ENCODE data around the gene DIDO1. TPM values are rescaled to one million over a fixed set of nuclear protein-coding genes. Genes with fewer than 3 reads are reported as not detected.

Gene DIDO1
- total and polyA plus RNA-seq, 2 donors, result 33.2 to 33.4 TPM

DNA sequence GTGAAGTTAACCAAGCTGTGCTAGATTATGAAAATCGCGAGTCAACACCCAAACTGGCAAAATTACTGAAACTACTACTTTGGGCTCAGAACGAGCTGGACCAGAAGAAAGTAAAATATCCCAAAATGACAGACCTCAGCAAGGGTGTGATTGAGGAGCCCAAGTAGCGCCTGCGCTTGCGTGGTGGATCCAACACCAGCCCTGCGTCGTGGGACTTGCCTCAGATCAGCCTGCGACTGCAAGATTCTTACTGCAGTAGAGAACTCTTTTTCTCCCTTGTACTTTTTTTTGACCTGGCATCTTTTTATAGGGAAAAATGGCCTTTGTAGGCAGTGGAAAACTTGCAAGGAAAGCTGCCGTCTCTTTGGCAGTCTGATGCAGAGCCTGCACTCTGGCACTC is 18.4 kb upstream of the DIDO1 start:
- H3K27me3 ChIP-seq (ENCODE audit: control insufficient read depth in 2 of 2, insufficient read depth in 1 of 2, low read length in 1 of 2), result no peaks in the 10 kb centered on the region
- no peak overlapping the region for H3K4me3 ChIP-seq (ENCODE audit: low read length in 2 of 2)
- H3K4me1 ChIP-seq (ENCODE audit: control insufficient read depth in 2 of 2, insufficient read depth in 2 of 2, low read length in 2 of 2), result peaks cover 2 to 8% of the 10 kb centered on the region in 2 donors
- DNase-seq (ENCODE audit: low read depth in 6 of 9, low spot score in 9 of 9), result no peak
- peaks cover 3 to 11% of the 10 kb centered on the region in 2 donors for H3K9me3 ChIP-seq (ENCODE audit: control insufficient read depth in 2 of 2, insufficient read depth in 1 of 2, low read length in 1 of 2)
- no peak overlapping the region for H3K27ac ChIP-seq (ENCODE audit: low read depth in 1 of 2, low read length in 1 of 2)
- 98% methylated on average over 10 of the region's 10 CpGs for WGBS
- H3K36me3 ChIP-seq (ENCODE audit: control insufficient read depth in 2 of 2, insufficient read depth in 2 of 2, low read length in 1 of 2), result peaks cover 84 to 91% of the 10 kb centered on the region in 2 donors

DNA sequence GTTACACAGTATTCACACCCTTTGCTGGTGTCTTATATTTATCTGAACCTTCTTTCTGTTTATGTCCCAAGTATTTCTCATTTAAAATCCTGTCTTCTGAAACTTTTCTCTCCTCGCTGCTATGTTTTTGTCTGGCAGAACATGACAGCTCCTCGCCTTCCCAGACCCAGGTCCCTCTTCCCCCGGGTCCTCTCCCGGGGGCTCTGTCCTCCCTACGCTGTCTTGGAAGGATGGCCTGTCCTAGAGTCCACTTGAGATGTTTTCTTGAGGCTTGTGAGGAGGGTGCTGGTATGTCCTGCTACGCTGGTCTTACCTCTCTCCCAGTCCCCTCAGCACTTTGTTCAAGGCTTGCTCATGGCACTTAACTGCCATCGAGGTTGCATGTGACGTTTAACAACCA is 17.9 kb upstream of the DIDO1 start:
- Histone ChIP-seq H3K27me3 (ENCODE audit: control insufficient read depth in 2 of 2, insufficient read depth in 1 of 2, low read length in 1 of 2) (no peaks in the 10 kb centered on the region), H3K4me1 (ENCODE audit: control insufficient read depth in 2 of 2, insufficient read depth in 2 of 2, low read length in 2 of 2) (peaks cover 8 to 9% of the 10 kb centered on the region in 2 donors), H3K27ac (ENCODE audit: low read depth in 1 of 2, low read length in 1 of 2) (no peak overlapping the region), H3K9me3 (ENCODE audit: control insufficient read depth in 2 of 2, insufficient read depth in 1 of 2, low read length in 1 of 2) (peaks cover 3 to 5% of the 10 kb centered on the region in 2 donors), H3K4me3 (ENCODE audit: low read length in 2 of 2) (no peak overlapping the region), H3K36me3 (ENCODE audit: control insufficient read depth in 2 of 2, insufficient read depth in 2 of 2, low read length in 1 of 2) (peaks cover 80 to 85% of the 10 kb centered on the region in 2 donors)
- DNase-seq (ENCODE audit: low read depth in 6 of 9, low spot score in 9 of 9), result no peak
- WGBS, result 97% methylated on average over 8 of the region's 8 CpGs

DNA sequence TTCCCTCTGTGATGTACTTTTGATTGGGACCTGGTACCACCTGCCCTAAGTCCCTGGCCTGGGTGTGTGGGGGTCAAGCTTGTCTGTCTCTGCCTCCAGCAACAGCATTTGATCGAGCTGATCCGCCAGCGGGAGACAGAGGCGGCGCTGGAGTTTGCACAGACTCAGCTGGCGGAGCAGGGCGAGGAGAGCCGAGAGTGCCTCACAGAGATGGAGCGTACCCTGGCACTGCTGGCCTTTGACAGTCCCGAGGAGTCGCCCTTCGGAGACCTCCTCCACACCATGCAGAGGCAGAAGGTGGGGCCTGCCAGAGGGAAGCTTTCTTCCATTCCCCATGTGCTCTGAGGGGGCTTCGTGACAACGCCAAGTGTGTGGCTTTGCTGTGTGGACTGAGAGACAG is 17.1 kb upstream of the DIDO1 start:
- no peaks in the 10 kb centered on the region for H3K27me3 ChIP-seq (ENCODE audit: control insufficient read depth in 2 of 2, insufficient read depth in 1 of 2, low read length in 1 of 2)
- no peak for DNase-seq (ENCODE audit: low read depth in 6 of 9, low spot score in 9 of 9)
- H3K4me1 ChIP-seq (ENCODE audit: control insufficient read depth in 2 of 2, insufficient read depth in 2 of 2, low read length in 2 of 2), result peaks cover 12 to 16% of the 10 kb centered on the region in 2 donors
- H3K36me3 ChIP-seq (ENCODE audit: control insufficient read depth in 2 of 2, insufficient read depth in 2 of 2, low read length in 1 of 2), result peaks cover 73 to 77% of the 10 kb centered on the region in 2 donors
- no peak overlapping the region for H3K27ac ChIP-seq (ENCODE audit: low read depth in 1 of 2, low read length in 1 of 2)
- peaks cover 0 to 1% of the 10 kb centered on the region in 2 donors for H3K9me3 ChIP-seq (ENCODE audit: control insufficient read depth in 2 of 2, insufficient read depth in 1 of 2, low read length in 1 of 2)
- no peak overlapping the region for H3K4me3 ChIP-seq (ENCODE audit: low read length in 2 of 2)
- 97% methylated on average over 14 of the region's 14 CpGs for WGBS

DNA sequence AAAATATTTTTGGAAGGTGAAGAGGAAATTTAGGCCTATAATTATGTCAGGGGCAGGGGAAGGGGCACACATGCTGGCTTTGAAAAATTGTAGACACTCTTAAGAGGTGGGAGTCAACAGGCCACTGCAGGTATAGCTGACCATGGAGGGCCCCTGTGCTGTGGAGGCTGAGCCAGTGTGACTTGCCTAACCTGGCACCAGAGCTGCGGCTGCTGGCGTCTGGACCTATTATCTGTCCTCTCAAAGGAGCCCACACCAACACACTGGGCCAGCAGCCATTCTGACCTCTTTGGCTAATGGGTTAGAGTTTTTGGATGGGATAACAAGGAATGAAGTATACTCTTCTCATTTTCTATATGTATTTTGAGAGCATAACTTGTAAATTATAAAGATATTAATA is 16.2 kb upstream of the DIDO1 start:
- no peak overlapping the region for H3K27ac ChIP-seq (ENCODE audit: low read depth in 1 of 2, low read length in 1 of 2)
- H3K27me3 ChIP-seq (ENCODE audit: control insufficient read depth in 2 of 2, insufficient read depth in 1 of 2, low read length in 1 of 2), result no peaks in the 10 kb centered on the region
- no peak overlapping the region for H3K4me3 ChIP-seq (ENCODE audit: low read length in 2 of 2)
- DNase-seq (ENCODE audit: low read depth in 6 of 9, low spot score in 9 of 9), result no peak
- peaks cover 12 to 16% of the 10 kb centered on the region in 2 donors for H3K4me1 ChIP-seq (ENCODE audit: control insufficient read depth in 2 of 2, insufficient read depth in 2 of 2, low read length in 2 of 2)
- H3K9me3 ChIP-seq (ENCODE audit: control insufficient read depth in 2 of 2, insufficient read depth in 1 of 2, low read length in 1 of 2), result no peaks in the 10 kb centered on the region
- WGBS, result 99% methylated on average over 2 of the region's 2 CpGs
- peaks cover 63 to 68% of the 10 kb centered on the region in 2 donors for H3K36me3 ChIP-seq (ENCODE audit: control insufficient read depth in 2 of 2, insufficient read depth in 2 of 2, low read length in 1 of 2)

- Histone ChIP-seq H3K4me3 (ENCODE audit: low read length in 2 of 2) (no peak overlapping the region), H3K27me3 (ENCODE audit: control insufficient read depth in 2 of 2, insufficient read depth in 1 of 2, low read length in 1 of 2) (no peaks in the 10 kb centered on the region), H3K27ac (ENCODE audit: low read depth in 1 of 2, low read length in 1 of 2) (no peak overlapping the region), H3K9me3 (ENCODE audit: control insufficient read depth in 2 of 2, insufficient read depth in 1 of 2, low read length in 1 of 2) (no peaks in the 10 kb centered on the region), H3K4me1 (ENCODE audit: control insufficient read depth in 2 of 2, insufficient read depth in 2 of 2, low read length in 2 of 2) (peaks cover 13 to 18% of the 10 kb centered on the region in 2 donors), H3K36me3 (ENCODE audit: control insufficient read depth in 2 of 2, insufficient read depth in 2 of 2, low read length in 1 of 2) (peaks cover 57 to 61% of the 10 kb centered on the region in 2 donors)
- DNase-seq (ENCODE audit: low read depth in 6 of 9, low spot score in 9 of 9), result no peak
- WGBS, result 95% methylated on average over 1 of the region's 1 CpG
Observed at GRCh38 chr20:62941792-62942191, 15.5 kb upstream of the DIDO1 start.

- Histone ChIP-seq H3K4me3 (ENCODE audit: low read length in 2 of 2) (no peak overlapping the region), H3K4me1 (ENCODE audit: control insufficient read depth in 2 of 2, insufficient read depth in 2 of 2, low read length in 2 of 2) (peaks cover 16 to 27% of the 10 kb centered on the region in 2 donors), H3K36me3 (ENCODE audit: control insufficient read depth in 2 of 2, insufficient read depth in 2 of 2, low read length in 1 of 2) (peaks cover 48 to 52% of the 10 kb centered on the region in 2 donors), H3K27ac (ENCODE audit: low read depth in 1 of 2, low read length in 1 of 2) (no peak overlapping the region), H3K9me3 (ENCODE audit: control insufficient read depth in 2 of 2, insufficient read depth in 1 of 2, low read length in 1 of 2) (no peaks in the 10 kb centered on the region), H3K27me3 (ENCODE audit: control insufficient read depth in 2 of 2, insufficient read depth in 1 of 2, low read length in 1 of 2) (no peaks in the 10 kb centered on the region)
- no peak for DNase-seq (ENCODE audit: low read depth in 6 of 9, low spot score in 9 of 9)
- WGBS, result 96% methylated on average over 8 of the region's 8 CpGs
Observed at GRCh38 chr20:62940875-62941274, 14.6 kb upstream of the DIDO1 start.

DNA sequence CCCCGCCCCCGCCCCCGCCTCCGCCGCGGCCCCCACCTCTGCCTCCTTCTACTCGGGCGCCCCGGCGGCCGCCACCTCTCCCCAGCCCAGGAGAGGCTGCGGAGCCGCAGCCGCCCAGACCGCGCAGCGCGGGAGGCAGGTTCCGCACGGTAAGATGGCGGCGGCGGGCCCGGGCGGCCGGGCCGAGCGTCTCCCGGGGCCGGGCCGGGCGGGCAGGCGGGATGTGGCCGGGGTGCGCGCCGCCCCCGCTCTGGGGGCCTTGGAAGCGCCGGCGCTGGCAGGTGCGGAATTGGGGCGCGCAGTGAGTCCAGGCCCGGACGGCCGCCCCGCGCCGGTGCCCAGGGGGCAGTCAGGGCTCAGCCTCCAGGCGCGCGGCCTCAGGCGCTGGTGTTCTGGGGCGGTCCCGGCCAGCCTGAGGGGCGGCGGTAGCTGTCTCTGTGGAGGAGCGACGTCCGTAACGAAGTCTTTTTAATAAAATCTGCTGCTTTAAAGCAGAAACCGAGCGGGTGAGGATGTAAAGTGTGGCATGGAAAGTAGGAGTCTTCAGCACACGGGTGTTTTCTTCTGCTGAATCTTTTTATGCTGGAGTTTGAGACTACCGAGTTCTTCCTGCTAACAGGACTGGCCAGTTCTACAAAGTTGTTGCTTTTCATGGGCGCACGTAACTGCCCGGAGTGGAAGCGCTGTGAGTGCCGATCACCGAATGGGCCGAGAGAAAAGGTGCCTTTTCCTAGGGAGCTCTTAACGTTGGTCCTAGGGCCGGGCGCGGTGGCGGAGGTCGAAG is 12.0 kb upstream of the DIDO1 start, which contains the start of gene GID8:
Gene GID8 (plus strand): TSS at position 43 of the 784 bp plus-strand sequence. CDS start 3,356 bp downstream, outside the sequence.
- peak in 1 of 9 donors; percentile 61 for DNase-seq (ENCODE audit: low read depth in 6 of 9, low spot score in 9 of 9)
- WGBS, result under 1% methylated on average over 79 of the region's 79 CpGs
- H3K9me3 ChIP-seq (ENCODE audit: control insufficient read depth in 2 of 2, insufficient read depth in 1 of 2, low read length in 1 of 2), result no peaks in the 10 kb centered on the region
- H3K4me3 ChIP-seq (ENCODE audit: low read length in 2 of 2), result peak within 1 kb of the TSS; percentile 92 to 98
- H3K36me3 ChIP-seq (ENCODE audit: control insufficient read depth in 2 of 2, insufficient read depth in 2 of 2, low read length in 1 of 2), result peaks cover 41 to 43% of the 10 kb centered on the region in 2 donors
- no peaks in the 10 kb centered on the region for H3K27me3 ChIP-seq (ENCODE audit: control insufficient read depth in 2 of 2, insufficient read depth in 1 of 2, low read length in 1 of 2)
- H3K4me1 ChIP-seq (ENCODE audit: control insufficient read depth in 2 of 2, insufficient read depth in 2 of 2, low read length in 2 of 2), result peaks cover 24 to 51% of the 10 kb centered on the region in 2 donors
- H3K27ac ChIP-seq (ENCODE audit: low read depth in 1 of 2, low read length in 1 of 2), result peak within 1 kb of the TSS; percentile 84 to 89

DNA sequence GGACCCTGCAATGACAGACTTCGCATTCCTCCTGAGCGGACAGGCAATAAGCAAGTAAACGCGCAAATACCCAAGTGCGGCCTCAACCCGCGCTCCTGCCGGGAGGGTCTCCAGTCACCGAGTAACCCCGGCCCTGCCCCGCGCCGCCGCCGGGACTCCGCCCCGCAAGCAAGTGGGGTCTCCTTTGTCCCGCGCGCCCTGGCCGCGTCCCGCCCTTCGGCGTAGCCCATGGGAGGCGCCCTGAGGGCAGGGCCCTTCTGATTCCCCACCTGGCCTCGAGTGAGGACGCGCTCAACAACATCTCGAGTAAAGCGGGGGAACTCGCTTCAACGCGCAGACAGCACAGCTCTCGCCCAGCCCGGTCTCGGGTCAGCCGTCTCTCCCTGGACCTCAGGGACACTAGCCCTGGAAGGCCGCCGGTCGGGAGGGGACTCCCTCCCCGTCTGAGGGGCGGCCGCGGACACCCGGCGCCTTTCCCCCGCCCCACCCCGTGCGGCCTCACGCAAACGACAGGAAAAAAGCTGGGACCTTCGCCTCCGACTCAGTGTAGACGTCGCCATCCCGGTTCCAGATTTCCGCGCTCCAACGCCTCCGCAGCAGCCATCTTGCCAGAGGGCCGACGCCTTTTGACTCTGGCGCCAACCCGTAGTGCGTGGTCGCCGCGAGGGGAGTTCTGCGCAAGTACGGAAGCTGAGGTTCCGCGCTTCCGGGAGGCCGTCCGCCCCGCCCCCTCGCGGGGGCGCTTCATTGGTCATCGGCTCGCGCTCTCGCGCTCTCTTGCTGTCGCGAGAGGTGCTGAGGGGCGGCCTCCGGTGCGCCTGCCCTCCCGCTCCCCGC is 11.2 kb upstream of the DIDO1 start:
- Histone ChIP-seq H3K27ac (ENCODE audit: low read depth in 1 of 2, low read length in 1 of 2) (peak overlapping the region; percentile 84 to 89), H3K36me3 (ENCODE audit: control insufficient read depth in 2 of 2, insufficient read depth in 2 of 2, low read length in 1 of 2) (peaks cover 35% of the 10 kb centered on the region in 2 donors), H3K4me1 (ENCODE audit: control insufficient read depth in 2 of 2, insufficient read depth in 2 of 2, low read length in 2 of 2) (peaks cover 24 to 51% of the 10 kb centered on the region in 2 donors), H3K27me3 (ENCODE audit: control insufficient read depth in 2 of 2, insufficient read depth in 1 of 2, low read length in 1 of 2) (no peaks in the 10 kb centered on the region), H3K4me3 (ENCODE audit: low read length in 2 of 2) (peak overlapping the region; percentile 92 to 98), H3K9me3 (ENCODE audit: control insufficient read depth in 2 of 2, insufficient read depth in 1 of 2, low read length in 1 of 2) (no peaks in the 10 kb centered on the region)
- under 1% methylated on average over 92 of the region's 92 CpGs for WGBS
- DNase-seq (ENCODE audit: low read depth in 6 of 9, low spot score in 9 of 9), result peak; percentile 87 to 98 (median 94)
